Measurements from ENCODE around the gene COL15A1.

The COL15A1 gene

DNA sequence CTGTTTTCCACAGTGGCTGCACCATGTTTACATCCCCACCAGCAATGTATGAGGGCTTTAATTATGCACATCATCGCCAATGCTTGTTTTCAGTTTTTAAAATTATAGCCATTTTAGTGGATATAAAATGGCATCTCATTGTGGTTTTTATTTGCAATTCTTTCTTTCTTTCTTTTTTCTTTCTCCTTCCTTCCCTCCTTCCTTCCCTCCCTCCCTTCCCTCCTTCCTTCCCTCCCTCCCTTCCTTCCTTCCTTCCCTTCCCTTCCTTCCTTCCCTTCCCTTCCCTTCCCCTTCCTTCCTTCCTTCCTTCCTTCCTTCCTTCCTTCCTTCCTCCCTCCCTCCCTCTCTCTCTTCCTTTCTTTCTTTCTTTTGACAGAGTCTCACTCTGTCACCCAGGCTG, 6.6 kb downstream of the COL15A1 start:
- TF ChIP-seq, protein P1, sequence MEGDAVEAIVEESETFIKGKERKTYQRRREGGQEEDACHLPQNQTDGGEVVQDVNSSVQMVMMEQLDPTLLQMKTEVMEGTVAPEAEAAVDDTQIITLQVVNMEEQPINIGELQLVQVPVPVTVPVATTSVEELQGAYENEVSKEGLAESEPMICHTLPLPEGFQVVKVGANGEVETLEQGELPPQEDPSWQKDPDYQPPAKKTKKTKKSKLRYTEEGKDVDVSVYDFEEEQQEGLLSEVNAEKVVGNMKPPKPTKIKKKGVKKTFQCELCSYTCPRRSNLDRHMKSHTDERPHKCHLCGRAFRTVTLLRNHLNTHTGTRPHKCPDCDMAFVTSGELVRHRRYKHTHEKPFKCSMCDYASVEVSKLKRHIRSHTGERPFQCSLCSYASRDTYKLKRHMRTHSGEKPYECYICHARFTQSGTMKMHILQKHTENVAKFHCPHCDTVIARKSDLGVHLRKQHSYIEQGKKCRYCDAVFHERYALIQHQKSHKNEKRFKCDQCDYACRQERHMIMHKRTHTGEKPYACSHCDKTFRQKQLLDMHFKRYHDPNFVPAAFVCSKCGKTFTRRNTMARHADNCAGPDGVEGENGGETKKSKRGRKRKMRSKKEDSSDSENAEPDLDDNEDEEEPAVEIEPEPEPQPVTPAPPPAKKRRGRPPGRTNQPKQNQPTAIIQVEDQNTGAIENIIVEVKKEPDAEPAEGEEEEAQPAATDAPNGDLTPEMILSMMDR (IDR thresholded peaks at IDR 0.05; ENCODE audit: control insufficient read depth, insufficient read depth, low read depth, low read length, missing control alignments): no peak
- H3K4me3 ChIP-seq (ENCODE audit: control insufficient read depth, low read depth, low read length): no peak overlapping the region
- DNase-seq (ENCODE audit: low read depth): no peak

DNA sequence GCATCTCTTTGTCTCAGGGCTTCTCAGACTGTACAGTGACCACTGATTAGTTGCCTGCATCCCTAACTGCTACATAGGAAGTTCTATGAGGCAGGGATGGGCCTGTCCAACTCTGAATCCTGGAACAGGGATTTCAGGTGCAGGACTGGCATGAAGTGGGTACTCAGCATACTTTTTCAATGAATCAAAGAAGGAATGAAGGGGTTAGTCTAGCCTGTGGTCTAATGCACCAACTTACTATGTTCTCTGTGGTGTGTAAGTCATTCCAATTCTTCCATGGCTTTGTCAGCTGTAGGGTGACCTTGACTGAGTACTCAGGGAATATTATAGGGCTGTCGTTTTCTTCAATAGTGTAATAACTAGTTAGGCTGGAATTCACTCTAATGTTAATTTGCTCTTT, 8.3 kb downstream of the COL15A1 start:
- no peak for DNase-seq (ENCODE audit: low read depth)
- TF ChIP-seq, protein P1 (IDR thresholded peaks at IDR 0.05; ENCODE audit: control insufficient read depth, insufficient read depth, low read depth, low read length, missing control alignments): no peak
- H3K4me3 ChIP-seq (ENCODE audit: control insufficient read depth, low read depth, low read length): no peak overlapping the region

DNA sequence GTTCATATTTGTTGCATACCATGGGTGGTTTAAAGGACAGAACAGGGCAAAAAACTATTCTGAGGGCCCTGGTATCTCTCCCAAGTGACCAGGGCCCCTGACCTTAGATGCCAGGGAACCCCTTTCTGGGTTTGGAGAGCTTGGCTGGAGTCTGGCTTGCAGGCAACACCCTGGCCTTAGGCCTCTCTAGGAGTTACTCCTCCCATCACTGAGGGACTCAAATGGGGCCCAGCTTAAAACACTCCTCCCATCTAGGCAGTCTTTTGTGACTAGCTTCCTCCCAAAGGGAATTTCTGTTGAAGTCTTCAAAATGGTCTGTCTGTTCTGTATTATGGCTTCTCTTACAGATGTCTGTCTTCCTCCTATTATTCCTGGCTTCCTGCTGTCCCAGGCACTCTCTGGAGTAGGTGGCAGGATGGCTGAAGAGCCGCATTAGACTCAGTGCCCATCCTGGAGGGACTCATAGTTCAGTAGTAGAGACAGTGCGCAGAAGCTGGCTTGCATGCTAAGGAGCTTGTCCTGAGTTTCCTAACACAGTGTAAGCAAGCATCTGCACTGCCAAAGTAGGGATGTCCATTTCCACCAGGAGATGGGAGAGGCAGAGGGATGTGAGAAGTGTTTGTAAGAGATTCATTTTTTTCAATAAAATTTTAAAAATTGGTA, 10.0 kb downstream of the COL15A1 start:
- DNase-seq (ENCODE audit: low read depth): no peak
- TF ChIP-seq, protein P1 (IDR thresholded peaks at IDR 0.05; ENCODE audit: control insufficient read depth, insufficient read depth, low read depth, low read length, missing control alignments): no peak
- no peak overlapping the region for H3K4me3 ChIP-seq (ENCODE audit: control insufficient read depth, low read depth, low read length)

DNA sequence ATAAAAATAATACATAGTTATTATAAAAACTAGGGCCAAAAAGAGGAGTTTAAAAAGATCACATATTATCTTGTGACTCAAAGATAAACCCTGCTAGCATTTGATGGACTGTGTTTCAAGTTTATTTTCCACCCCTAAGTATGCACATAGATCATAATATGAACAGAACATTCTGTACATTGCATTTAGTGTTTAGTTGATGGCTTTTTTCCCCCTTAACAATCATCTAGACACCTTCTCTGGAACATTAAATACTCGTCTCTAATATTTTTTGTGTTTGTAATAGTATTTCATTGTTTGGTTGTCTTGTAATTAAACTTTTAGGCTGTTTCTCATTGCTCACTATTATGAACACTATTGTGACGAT, 10.5 kb downstream of the COL15A1 start:
- TF ChIP-seq, protein P1 (IDR thresholded peaks at IDR 0.05; ENCODE audit: control insufficient read depth, insufficient read depth, low read depth, low read length, missing control alignments): no peak
- DNase-seq (ENCODE audit: low read depth): no peak
- H3K4me3 ChIP-seq (ENCODE audit: control insufficient read depth, low read depth, low read length): no peak overlapping the region

DNA sequence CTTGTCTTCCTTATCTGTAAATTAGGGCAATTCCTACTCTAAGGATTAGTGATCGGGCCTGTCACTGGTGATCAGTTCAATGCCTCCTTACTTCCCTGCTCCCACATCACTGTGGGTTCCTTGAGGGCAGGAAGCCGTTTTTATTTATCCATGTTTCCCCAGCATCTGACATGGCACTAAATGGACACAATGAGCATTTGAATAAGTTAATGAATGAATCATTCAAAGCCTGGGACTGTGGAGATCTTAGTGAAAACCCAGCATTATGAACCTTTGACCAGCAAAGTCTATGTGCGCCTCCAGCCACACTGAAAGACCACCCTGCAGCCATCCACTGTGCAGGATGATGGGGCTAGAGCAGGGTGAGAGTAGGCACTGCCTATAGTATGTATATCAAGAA, 11.6 kb downstream of the COL15A1 start:
- TF ChIP-seq, protein P1 (IDR thresholded peaks at IDR 0.05; ENCODE audit: control insufficient read depth, insufficient read depth, low read depth, low read length, missing control alignments): no peak
- H3K4me3 ChIP-seq (ENCODE audit: control insufficient read depth, low read depth, low read length): no peak overlapping the region
- no peak for DNase-seq (ENCODE audit: low read depth)

DNA sequence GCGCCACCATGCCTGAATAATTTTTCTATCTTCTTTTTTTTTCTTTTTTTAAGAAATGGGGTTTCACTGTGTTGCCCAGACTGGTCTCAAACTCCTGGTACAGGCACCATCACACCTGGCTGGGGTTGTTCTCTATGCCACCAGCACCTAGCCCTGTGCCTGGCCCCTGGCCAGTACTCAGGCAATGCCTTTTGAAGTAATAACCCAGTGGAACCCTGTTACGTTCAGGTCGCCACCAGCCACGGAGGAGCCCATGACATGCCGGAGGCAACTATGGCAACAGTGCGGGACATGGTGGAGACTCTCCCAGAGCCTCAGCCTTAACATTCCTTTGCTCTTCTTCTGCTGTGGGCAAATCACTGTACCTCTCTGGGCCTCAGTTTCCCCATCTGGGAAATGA, 14.1 kb downstream of the COL15A1 start:
- TF ChIP-seq, protein P1 (IDR thresholded peaks at IDR 0.05; ENCODE audit: control insufficient read depth, insufficient read depth, low read depth, low read length, missing control alignments): no peak
- no peak overlapping the region for H3K4me3 ChIP-seq (ENCODE audit: control insufficient read depth, low read depth, low read length)
- no peak for DNase-seq (ENCODE audit: low read depth)

All from AG09309 (cell line).